Stimulated activated naive CD8-positive, alpha-beta T cell treated with anti-CD3 and anti-CD28 coated beads, Interleukin-15, Interleukin-2, amounts not matched to agents 100 ng/mL and 50 ng/mL, for 24 hours (primary cell): ENCODE results near the gene EYA4.

Source experiments
- H3K27ac Mint-ChIP-seq: one replicate; pipeline ENCODE4 v1.8.0; 2021; ENCODE audit warnings: mild to moderate bottlenecking, mixed read lengths
- H3K27me3 Mint-ChIP-seq: one replicate; pipeline ENCODE4 v1.8.0; 2021; ENCODE audit warnings: mixed read lengths
- H3K36me3 Mint-ChIP-seq: one replicate; pipeline ENCODE4 v1.8.0; 2021; ENCODE audit warnings: low read depth, mixed read lengths
- H3K4me1 Mint-ChIP-seq: one replicate; pipeline ENCODE4 v1.8.0; 2021; ENCODE audit warnings: low read depth, mixed read lengths
- H3K4me3 Mint-ChIP-seq: one replicate; pipeline ENCODE4 v1.8.0; 2021; ENCODE audit warnings: mild to moderate bottlenecking, mixed read lengths
- H3K9me3 Mint-ChIP-seq: one replicate; pipeline ENCODE4 v1.8.0; 2021; ENCODE audit warnings: mixed read lengths

The EYA4 gene

DNA sequence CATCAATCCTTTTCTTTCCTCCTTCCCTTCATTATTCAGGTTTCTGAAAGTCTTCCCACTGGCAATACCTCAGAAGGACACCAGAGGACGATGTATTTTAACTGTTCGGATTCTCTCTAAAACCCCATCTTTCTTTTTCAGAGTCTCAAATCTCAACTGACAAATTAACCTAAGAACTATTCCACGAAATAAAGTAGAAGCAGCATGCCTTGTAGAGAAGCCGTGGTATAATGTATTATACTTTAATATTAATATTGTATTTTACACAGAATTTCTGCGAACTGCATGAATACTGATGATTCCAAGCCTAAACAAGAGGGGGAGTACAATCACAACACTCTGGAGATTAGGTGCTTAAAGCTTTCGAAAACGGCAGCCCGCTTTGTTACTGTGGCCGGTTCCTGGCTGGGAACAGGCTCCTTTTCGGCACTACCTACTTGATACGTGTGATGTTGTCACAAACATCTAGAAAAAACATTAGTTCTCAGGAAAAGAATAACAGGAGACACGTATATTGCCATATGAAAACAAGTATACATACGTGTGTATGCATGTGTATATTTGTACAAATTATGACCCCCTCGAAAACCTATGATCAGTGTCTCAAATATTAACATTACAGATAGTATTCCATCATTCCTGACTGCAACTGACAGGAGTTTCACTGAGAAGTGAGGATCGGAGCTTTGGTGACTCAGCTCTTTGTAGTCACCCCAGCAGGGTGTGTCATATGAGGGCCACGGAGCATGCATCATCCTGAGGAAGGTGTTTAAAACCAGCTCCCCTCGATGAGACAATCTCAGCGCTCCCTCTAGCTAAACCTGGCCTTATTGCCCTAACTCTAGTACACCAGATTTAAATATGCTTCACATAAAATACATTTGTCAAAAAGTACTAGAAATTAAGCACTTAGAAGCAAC lies 328.1 kb downstream of the EYA4 start:
- Mint-ChIP-seq H3K4me1 (peaks cover 5% of the 10 kb centered on the region), H3K4me3 (peak overlapping the region; percentile 50), H3K27me3 (peaks cover 51% of the 10 kb centered on the region), H3K27ac (no peak overlapping the region), H3K9me3 (no peaks in the 10 kb centered on the region), H3K36me3 (no peaks in the 10 kb centered on the region)

DNA sequence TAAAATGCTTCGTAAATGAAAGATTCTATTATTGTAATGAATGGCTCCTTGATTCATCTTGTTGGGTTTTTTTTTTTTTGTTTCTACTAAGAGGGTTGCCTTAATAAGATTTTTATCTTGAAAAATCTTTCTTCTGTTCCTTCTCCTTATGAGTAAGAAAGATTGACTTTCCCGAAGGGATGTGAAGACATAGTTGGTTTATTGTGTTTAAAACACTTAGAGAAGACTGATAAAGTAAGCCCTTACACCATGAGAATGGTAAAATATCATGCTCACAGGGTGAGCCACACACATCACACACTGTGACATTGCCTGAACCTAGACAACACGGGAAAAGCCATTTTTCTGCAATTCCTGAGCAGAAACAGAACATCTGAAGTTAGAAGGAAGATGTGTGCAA lies 330.5 kb downstream of the EYA4 start:
- Mint-ChIP-seq H3K4me1 (peaks cover 5% of the 10 kb centered on the region), H3K4me3 (no peak overlapping the region)

DNA sequence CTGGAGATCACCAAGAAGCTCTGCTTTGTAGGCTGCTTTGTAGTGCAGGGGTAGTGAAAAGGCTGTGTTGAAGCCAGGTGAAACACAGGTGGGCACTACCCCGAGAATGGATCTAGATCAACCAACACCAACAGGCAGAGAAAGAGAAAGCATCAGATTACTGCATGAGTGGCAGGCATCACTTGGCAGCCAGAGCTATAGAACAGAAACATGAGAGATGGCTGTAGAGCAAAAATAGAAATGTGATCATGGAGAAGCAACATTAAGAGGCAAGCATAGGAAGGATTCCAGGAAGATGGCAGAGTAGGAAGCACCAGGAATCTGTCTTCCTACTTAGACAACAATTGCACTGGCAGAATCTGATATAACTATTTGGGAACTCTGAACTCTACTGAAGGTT lies 336.7 kb downstream of the EYA4 start:
- no peaks in the 10 kb centered on the region for H3K36me3 Mint-ChIP-seq
- no peak overlapping the region for H3K4me3 Mint-ChIP-seq
- H3K9me3 Mint-ChIP-seq: no peaks in the 10 kb centered on the region
- H3K4me1 Mint-ChIP-seq: no peaks in the 10 kb centered on the region
- H3K27ac Mint-ChIP-seq: no peak overlapping the region
- peaks cover 21% of the 10 kb centered on the region for H3K27me3 Mint-ChIP-seq

More for the DNA sequence above, 330.5 kb downstream of the EYA4 start:
- Mint-ChIP-seq H3K27me3 (peaks cover 51% of the 10 kb centered on the region), H3K9me3 (no peaks in the 10 kb centered on the region), H3K27ac (no peak overlapping the region), H3K36me3 (no peaks in the 10 kb centered on the region)
